Gastroesophageal sphincter (tissue), 4 donors: Measurements from ENCODE around the gene MLF1. TPM values are rescaled to one million over a fixed set of nuclear protein-coding genes. Genes with fewer than 3 reads are reported as not detected.

Experiments used
- ATAC-seq: fragments of 150-250 bp; one replicate; pipeline ENCODE4 v1.9.1; 2016; ENCODE audit warnings: mild to moderate bottlenecking, moderate library complexity
- H3K27ac ChIP-seq, 4 donors: fragments of 200-600 bp; sonication (generic) in 3 of 4; 1 replicate in 3 of 4; 2 replicates in 1 of 4; pipeline ENCODE4 v1.5.1; 2016 to 2019
- H3K27me3 ChIP-seq: fragments of 200-600 bp; sonication (generic); one replicate; pipeline ENCODE4 v1.5.1; 2019
- H3K36me3 ChIP-seq, 2 donors: fragments of 200-600 bp; sonication (generic); one replicate each; pipeline ENCODE4 v1.5.1; 2019; ENCODE audit warnings: control low read depth in 1 of 2
- H3K4me1 ChIP-seq, 3 donors: fragments of 200-600 bp; sonication (generic); 1 replicate in 2 of 3; 2 replicates in 1 of 3; pipeline ENCODE4 v1.5.1; 2016 to 2019; ENCODE audit warnings: control low read depth in 2 of 3
- H3K4me3 ChIP-seq, 2 donors: fragments of 200-600 bp; sonication (generic); one replicate each; pipeline ENCODE4 v1.5.1; 2019; ENCODE audit warnings: mild to moderate bottlenecking in 1 of 2, moderate library complexity in 1 of 2
- H3K9me3 ChIP-seq, 3 donors: fragments of 200-600 bp; sonication (generic); one replicate each; pipeline ENCODE4 v1.5.1; 2017 to 2019; ENCODE audit warnings: control low read depth in 2 of 3
- CTCF ChIP-seq, 4 experiments: fragments of 200-600 bp in 2 of 4; fragments of 450-650 bp in 2 of 4; sonication (generic) in 1 of 4; IDR thresholded peaks; one replicate each; pipeline ENCODE4 v1.5.1; 2017 to 2019; ENCODE audit warnings: antibody characterized with exemption in 4 of 4, mild to moderate bottlenecking in 2 of 4, moderate library complexity in 2 of 4
- EP300 ChIP-seq: sonication (generic); formaldehyde crosslinking; IDR thresholded peaks from one replicate; pipeline ENCODE4 v1.6.1; 2017; ENCODE audit warnings: antibody characterized with exemption, mild to moderate bottlenecking
- POLR2A ChIP-seq, 2 donors: fragments of 450-650 bp; IDR thresholded peaks; one replicate each; pipeline ENCODE4 v1.6.1; 2017; ENCODE audit warnings: antibody characterized with exemption in 2 of 2, mild to moderate bottlenecking in 2 of 2, moderate library complexity in 1 of 2
- POLR2AphosphoS5 ChIP-seq: sonication (generic); formaldehyde crosslinking; IDR thresholded peaks from one replicate; pipeline ENCODE4 v1.6.1; 2017; ENCODE audit warnings: antibody characterized with exemption
- WGBS, 2 donors: methylation state at CpG; one replicate each; pipeline ENCODE4 v1.1.5; 2018; ENCODE audit warnings: low coverage in 1 of 2; 5-methylcytosine and 5-hydroxymethylcytosine counted together
- total RNA-seq, 4 donors: library from RNA; depleted of rRNA; stranded (reverse); fragments of >200 nt; gene quantifications; one replicate each; pipeline ENCODE4 v1.1.0, GENCODE V29; 2016

MLF1 gene
- total RNA-seq, 4 donors from 2014 or later, result 8.1 to 21.2 (median 14.8) TPM

DNA sequence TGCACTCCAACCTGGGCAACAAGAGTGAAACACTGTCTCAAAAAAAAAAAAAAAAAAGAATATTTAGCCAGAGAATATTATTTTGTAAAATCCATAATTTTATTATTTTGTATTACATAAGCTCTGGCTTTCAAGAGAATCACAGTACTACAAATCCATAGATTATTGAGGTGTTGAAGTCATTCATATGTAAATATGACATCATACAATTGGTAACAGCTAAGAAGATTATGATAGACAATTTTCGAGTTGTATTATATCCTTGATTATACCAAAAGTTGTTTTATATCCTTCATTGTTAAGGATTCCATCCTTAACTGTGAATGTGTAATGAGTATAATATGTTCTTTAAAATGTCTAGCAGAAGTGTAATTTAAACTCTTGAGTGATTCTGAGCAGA lies 3.7 kb downstream of the MLF1 start:
- H3K4me3 ChIP-seq, result no peak overlapping the region
- no peaks in the 10 kb centered on the region for H3K9me3 ChIP-seq
- no peaks in the 10 kb centered on the region for H3K36me3 ChIP-seq
- ATAC-seq, result no peak
- TF ChIP-seq EP300 (no peak), CTCF (IDR thresholded peaks at IDR 0.05) (no peak), POLR2AphosphoS5 (no peak), POLR2A (IDR thresholded peaks at IDR 0.05) (no peak)
- H3K27ac ChIP-seq, result no peak overlapping the region
- H3K4me1 ChIP-seq, result peaks cover 3 to 23% (median 5%) of the 10 kb centered on the region in 3 donors
- WGBS, 2 donors, result 52 to 67% methylated on average over 1 of the region's 1 CpG
- no peaks in the 10 kb centered on the region for H3K27me3 ChIP-seq

- Histone ChIP-seq H3K9me3 (no peaks in the 10 kb centered on the region), H3K4me3 (no peak overlapping the region), H3K27me3 (no peaks in the 10 kb centered on the region), H3K36me3 (peaks cover 0 to 11% of the 10 kb centered on the region in 2 donors), H3K27ac (no peak overlapping the region), H3K4me1 (no peaks in the 10 kb centered on the region)
- no peak for ATAC-seq
- TF ChIP-seq POLR2AphosphoS5, result no peak
- no peak for TF ChIP-seq POLR2A (IDR thresholded peaks at IDR 0.05)
- no peak for TF ChIP-seq CTCF (IDR thresholded peaks at IDR 0.05)
These were observed 19.2 kb downstream of the MLF1 start for GRCh38 chr3:158590223-158590622.

DNA sequence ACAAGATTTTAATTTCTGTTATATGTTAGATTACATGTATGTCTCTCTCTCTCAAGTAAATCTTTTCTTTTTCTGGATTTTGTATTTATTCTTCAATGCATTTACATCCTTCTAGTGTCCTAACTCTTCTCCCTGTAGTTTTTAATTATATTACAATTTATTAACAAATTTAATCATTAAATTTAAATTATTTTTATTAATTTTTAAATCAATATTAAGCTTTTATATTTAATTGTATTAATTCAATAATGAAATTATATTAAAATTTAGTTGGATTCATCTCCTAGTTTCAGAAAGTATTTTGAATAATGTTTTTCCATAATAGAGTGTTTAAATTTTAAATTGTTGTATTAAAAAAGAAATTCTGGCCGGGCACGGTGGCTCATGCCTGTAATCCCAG lies 29.8 kb downstream of the MLF1 start:
- Histone ChIP-seq H3K27ac (no peak overlapping the region), H3K36me3 (peaks cover 0 to 68% of the 10 kb centered on the region in 2 donors), H3K4me3 (no peak overlapping the region), H3K27me3 (no peaks in the 10 kb centered on the region), H3K4me1 (no peaks in the 10 kb centered on the region), H3K9me3 (no peaks in the 10 kb centered on the region)
- no peak for ATAC-seq
- TF ChIP-seq CTCF (IDR thresholded peaks at IDR 0.05), result no peak
- no peak for TF ChIP-seq POLR2AphosphoS5
- no peak for TF ChIP-seq POLR2A (IDR thresholded peaks at IDR 0.05)
- no peak for TF ChIP-seq EP300
- WGBS, 2 donors, result 86 to 100% methylated on average over 1 to 2 of the region's 2 CpGs

DNA sequence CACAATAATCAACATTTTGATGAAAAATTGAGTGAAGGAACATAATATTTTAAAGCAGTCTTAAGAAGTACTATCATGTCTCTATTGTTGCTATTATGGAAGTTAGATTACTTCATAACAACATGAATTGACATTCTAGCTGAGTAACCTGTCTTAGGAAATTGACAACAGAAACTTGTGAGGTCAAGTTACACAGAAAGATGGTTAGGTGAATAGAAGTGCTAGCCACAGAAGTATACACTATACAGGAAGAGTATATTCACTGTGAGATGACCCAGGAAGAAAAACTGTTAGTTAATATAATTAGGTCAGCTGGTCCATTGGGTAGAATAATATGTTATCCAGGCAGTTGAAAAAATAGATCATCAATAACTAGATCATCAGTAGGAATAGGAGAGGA lies 31.2 kb downstream of the MLF1 start:
- Histone ChIP-seq H3K36me3 (peaks cover 0 to 68% of the 10 kb centered on the region in 2 donors), H3K4me1 (no peaks in the 10 kb centered on the region), H3K4me3 (no peak overlapping the region), H3K9me3 (no peaks in the 10 kb centered on the region), H3K27ac (no peak overlapping the region), H3K27me3 (no peaks in the 10 kb centered on the region)
- TF ChIP-seq POLR2AphosphoS5 (no peak), POLR2A (IDR thresholded peaks at IDR 0.05) (no peak), EP300 (no peak), CTCF (IDR thresholded peaks at IDR 0.05) (no peak)
- ATAC-seq, result no peak

- H3K4me1 ChIP-seq, result no peaks in the 10 kb centered on the region
- H3K36me3 ChIP-seq, result no peaks in the 10 kb centered on the region
- ATAC-seq, result no peak
- WGBS, 2 donors, result 54 to 100% methylated on average over 1 of the region's 1 CpG
- H3K27me3 ChIP-seq, result no peaks in the 10 kb centered on the region
- H3K4me3 ChIP-seq, result no peak overlapping the region
- no peak for TF ChIP-seq CTCF (IDR thresholded peaks at IDR 0.05)
- H3K9me3 ChIP-seq, result peaks cover 0 to 18% (median 0%) of the 10 kb centered on the region in 3 donors
- H3K27ac ChIP-seq, result no peak overlapping the region
These were observed 47.2 kb downstream of the MLF1 start for GRCh38 chr3:158617982-158618875.
